ENCODE results near the gene GNAI3.

GRCh38 chr1:109566982-109567381 lies 18.6 kb downstream of the GNAI3 start:
- TF ChIP-seq EP300 (IDR thresholded peaks at IDR 0.05), result no peak
- TF ChIP-seq CTCF (IDR thresholded peaks at IDR 0.05), result no peak

Measured in esophagus muscularis mucosa (tissue), 3 donors.